Activated CD4-positive, alpha-beta T cell treated with anti-CD3 and anti-CD28 coated beads for 36 hours (primary cell): ENCODE measurements around the gene BTBD18. TPM values are rescaled to one million over a fixed set of nuclear protein-coding genes. Genes with fewer than 3 reads are reported as not detected.

Experiments used
- ATAC-seq: fragments of 200-7000 bp; cut with Tn5 transposase; one replicate; pipeline ENCODE4 v1.10.0; 2021; ENCODE audit warnings: mild to moderate bottlenecking, moderate library complexity
- CTCF ChIA-PET: fragments of 350-600 bp; sonication (Branson Sonifier 250); formaldehyde crosslinking; loops from one replicate; lab custom pipeline; 2021; ENCODE audit warnings: antibody characterized with exemption; lab: Charles Lee
- POLR2A ChIA-PET: fragments of 350-600 bp; sonication (Branson Sonifier 250); formaldehyde crosslinking; loops from one replicate; lab custom pipeline; 2021; ENCODE audit warnings: antibody characterized with exemption, inconsistent platforms; lab: Charles Lee
- DNase-seq: peaks from one replicate; pipeline ENCODE4 v3.0.0-alpha.2; 2020
- H3K27ac Mint-ChIP-seq: one replicate; pipeline ENCODE4 v1.8.0; 2021; ENCODE audit warnings: mixed read lengths
- H3K27me3 Mint-ChIP-seq: one replicate; pipeline ENCODE4 v1.8.0; 2021; ENCODE audit warnings: mixed read lengths
- H3K36me3 Mint-ChIP-seq: one replicate; pipeline ENCODE4 v1.8.0; 2021; ENCODE audit warnings: low read depth, mixed read lengths
- H3K4me1 Mint-ChIP-seq: one replicate; pipeline ENCODE4 v1.8.0; 2021; ENCODE audit warnings: mixed read lengths
- H3K4me3 Mint-ChIP-seq: one replicate; pipeline ENCODE4 v1.8.0; 2021; ENCODE audit warnings: mild to moderate bottlenecking, moderate library complexity, mixed read lengths
- H3K9me3 Mint-ChIP-seq: one replicate; pipeline ENCODE4 v1.8.0; 2021; ENCODE audit warnings: low read depth, mixed read lengths
- intact Hi-C, 2 experiments: fragments of 100-400 bp; cut with DNase I in 1 of 2; cut with micrococcal nuclease in 1 of 2; formaldehyde crosslinking; loops; one replicate each; pipeline versions ENCODE4 v1.14.2 to v1.15.1; 2022 to 2024; cut with DNase I, micrococcal nuclease
- total RNA-seq, 2 experiments: library from RNA; stranded (reverse); gene quantifications; one replicate each; pipeline ENCODE4 v1.2.3, GENCODE V29; 2021

The BTBD18 gene
- total RNA-seq, 2 experiments from 2014 or later = not detected

- Mint-ChIP-seq H3K36me3 (no peaks in the 10 kb centered on the region), H3K9me3 (no peaks in the 10 kb centered on the region), H3K4me3 (peak within 1 kb of the TSS; percentile 69), H3K4me1 (peaks cover 37% of the 10 kb centered on the region), H3K27ac (peak within 1 kb of the TSS; percentile 32), H3K27me3 (no peaks in the 10 kb centered on the region)
- DNase-seq = peak; percentile 30
- intact Hi-C loops = loop anchor here in 1 of 2 experiments (2.0 kb wide), 1 partner anchor 31 kb away; no protein-coding TSS in a partner anchor
- peak; percentile 59 for ATAC-seq
- ChIA-PET POLR2A (interaction anchor here (0.7 kb wide), 1 partner anchor 29 kb away, joined by 3 read pairs; no protein-coding TSS in a partner anchor), CTCF (interaction anchor here (0.6 to 4.5 kb wide), 7 partner anchors 9 to 816 kb away, joined by 3 to 40 read pairs (median 4); partner anchors contain the start of gene SELENOH)
These were observed 9.9 kb upstream of the BTBD18 start, which contains the start of gene CTNND1 for GRCh38 chr11:57761301-57762234. Gene CTNND1, plus strand, starts transcription at chr11:57761802. Its CDS starts 29,677 bp downstream, at chr11:57791479.

- Mint-ChIP-seq H3K36me3 (no peaks in the 10 kb centered on the region), H3K4me1 (peaks cover 28% of the 10 kb centered on the region), H3K27ac (no peak overlapping the region), H3K27me3 (no peaks in the 10 kb centered on the region), H3K4me3 (no peak overlapping the region), H3K9me3 (no peaks in the 10 kb centered on the region)
- ATAC-seq (no peak), DNase-seq (no peak)
- intact Hi-C loops = no loop called here
- ChIA-PET CTCF (interaction anchor here (1.3 kb wide), 1 partner anchor 42 kb away, joined by 10 read pairs; no protein-coding TSS in a partner anchor), POLR2A (no interaction called here)
These were observed 6.6 kb upstream of the BTBD18 start for GRCh38 chr11:57758174-57758573.

GRCh38 chr11:57752954-57753353 lies 1.3 kb upstream of the BTBD18 start:
- Mint-ChIP-seq H3K9me3 (no peaks in the 10 kb centered on the region), H3K27ac (no peak overlapping the region), H3K36me3 (peaks cover 4% of the 10 kb centered on the region), H3K4me3 (no peak overlapping the region), H3K4me1 (peaks cover 3% of the 10 kb centered on the region), H3K27me3 (no peaks in the 10 kb centered on the region)
- intact Hi-C loops = no loop called here
- ATAC-seq = no peak
- CTCF ChIA-PET = interaction anchor here (2.2 kb wide), 1 partner anchor 48 kb away, joined by 25 read pairs; no protein-coding TSS in a partner anchor
- DNase-seq = no peak
- POLR2A ChIA-PET = no interaction called here

GRCh38 chr11:57751176-57751575 lies 443 bp downstream of the BTBD18 start:
- peak overlapping the region; percentile 59 for H3K27ac Mint-ChIP-seq
- peaks cover 11% of the 10 kb centered on the region for H3K4me1 Mint-ChIP-seq
- peaks cover 9% of the 10 kb centered on the region for H3K36me3 Mint-ChIP-seq
- H3K4me3 Mint-ChIP-seq = no peak overlapping the region
- ChIA-PET POLR2A (interaction anchor here (0.6 to 0.7 kb wide), 2 partner anchors 44 to 983 kb away, joined by 3 to 4 read pairs; no protein-coding TSS in a partner anchor), CTCF (interaction anchor here (2.2 kb wide), 1 partner anchor 49 kb away, joined by 25 read pairs; no protein-coding TSS in a partner anchor)
- intact Hi-C loops = loop anchor here (1.0 to 2.0 kb wide), 2 partner anchors 49 to 50 kb away; no protein-coding TSS in a partner anchor
- no peak for DNase-seq
- ATAC-seq = no peak
- H3K9me3 Mint-ChIP-seq = no peaks in the 10 kb centered on the region
- H3K27me3 Mint-ChIP-seq = no peaks in the 10 kb centered on the region

GRCh38 chr11:57746920-57747319 lies 4.7 kb downstream of the BTBD18 start:
- H3K27ac Mint-ChIP-seq = peak overlapping the region; percentile 65
- no peak for DNase-seq
- H3K9me3 Mint-ChIP-seq = no peaks in the 10 kb centered on the region
- no peak overlapping the region for H3K4me3 Mint-ChIP-seq
- CTCF ChIA-PET = interaction anchor here (1.4 kb wide), 1 partner anchor 54 kb away, joined by 9 read pairs; no protein-coding TSS in a partner anchor
- POLR2A ChIA-PET = interaction anchor here (0.6 kb wide), 1 partner anchor 790 kb away, joined by 5 read pairs; no protein-coding TSS in a partner anchor
- H3K27me3 Mint-ChIP-seq = no peaks in the 10 kb centered on the region
- peaks cover 38% of the 10 kb centered on the region for H3K36me3 Mint-ChIP-seq
- intact Hi-C loops = loop anchor here in 1 of 2 experiments (10.0 kb wide), 1 partner anchor 778 kb away; no protein-coding TSS in a partner anchor
- peaks cover 33% of the 10 kb centered on the region for H3K4me1 Mint-ChIP-seq
- no peak for ATAC-seq

- H3K9me3 Mint-ChIP-seq = no peaks in the 10 kb centered on the region
- no peak for DNase-seq
- intact Hi-C loops = loop anchor here in 1 of 2 experiments (10.0 kb wide), 1 partner anchor 780 kb away; no protein-coding TSS in a partner anchor
- no peaks in the 10 kb centered on the region for H3K27me3 Mint-ChIP-seq
- ATAC-seq = no peak
- peaks cover 44% of the 10 kb centered on the region for H3K36me3 Mint-ChIP-seq
- H3K4me3 Mint-ChIP-seq = no peak overlapping the region
- peaks cover 34% of the 10 kb centered on the region for H3K4me1 Mint-ChIP-seq
- CTCF ChIA-PET = interaction anchor here (1.2 to 6.4 kb wide), 3 partner anchors 17 to 288 kb away, joined by 3 to 45 read pairs (median 3); partner anchors contain the start of gene CTNND1
- H3K27ac Mint-ChIP-seq = peak overlapping the region; percentile 62
- POLR2A ChIA-PET = interaction anchor here (0.6 kb wide), 1 partner anchor 9 kb away, joined by 3 read pairs; no protein-coding TSS in a partner anchor
These were observed 6.4 kb downstream of the BTBD18 start for GRCh38 chr11:57745206-57745605.

GRCh38 chr11:57744357-57744756 lies 7.3 kb downstream of the BTBD18 start:
- ATAC-seq (no peak), DNase-seq (no peak)
- H3K27ac Mint-ChIP-seq = peak overlapping the region; percentile 67
- peaks cover 46% of the 10 kb centered on the region for H3K36me3 Mint-ChIP-seq
- no peak overlapping the region for H3K4me3 Mint-ChIP-seq
- H3K27me3 Mint-ChIP-seq = no peaks in the 10 kb centered on the region
- peaks cover 37% of the 10 kb centered on the region for H3K4me1 Mint-ChIP-seq
- H3K9me3 Mint-ChIP-seq = no peaks in the 10 kb centered on the region
- intact Hi-C loops = loop anchor here in 1 of 2 experiments (5.0 to 10.0 kb wide), 2 partner anchors 407 to 780 kb away; partner anchors contain the start of genes P2RX3 and SSRP1
- ChIA-PET POLR2A (interaction anchor here (0.5 to 0.6 kb wide), 2 partner anchors 91 to 108 kb away, joined by 3 to 13 read pairs; no protein-coding TSS in a partner anchor), CTCF (interaction anchor here (0.6 to 6.4 kb wide), 4 partner anchors 33 to 917 kb away, joined by 3 to 45 read pairs (median 4); partner anchors contain the start of gene UBE2L6)

GRCh38 chr11:57742087-57742452 lies 9.5 kb downstream of the BTBD18 start:
- CTCF ChIA-PET = interaction anchor here (0.6 to 6.4 kb wide), 9 partner anchors 10 to 836 kb away, joined by 3 to 45 read pairs (median 4); partner anchors contain the start of gene UBE2L6
- ATAC-seq (no peak), DNase-seq (no peak)
- peaks cover 34% of the 10 kb centered on the region for H3K4me1 Mint-ChIP-seq
- intact Hi-C loops = loop anchor here in 1 of 2 experiments (5.0 to 10.0 kb wide), 2 partner anchors 405 to 783 kb away; partner anchors contain the start of genes P2RX3 and SSRP1
- no peaks in the 10 kb centered on the region for H3K27me3 Mint-ChIP-seq
- peaks cover 53% of the 10 kb centered on the region for H3K36me3 Mint-ChIP-seq
- H3K27ac Mint-ChIP-seq = peak overlapping the region; percentile 100
- no peaks in the 10 kb centered on the region for H3K9me3 Mint-ChIP-seq
- peak overlapping the region; percentile 98 for H3K4me3 Mint-ChIP-seq
- POLR2A ChIA-PET = interaction anchor here (1.0 to 2.5 kb wide), 4 partner anchors 31 to 317 kb away, joined by 3 to 16 read pairs (median 10); partner anchors contain the start of genes MED19 and TMX2

GRCh38 chr11:57741132-57742086 lies 10.2 kb downstream of the BTBD18 start, which contains the start of gene SELENOH:
Gene SELENOH, plus strand, starts transcription at chr11:57741491. Its CDS starts 105 bp downstream, at chr11:57741596.
- ATAC-seq = peak; percentile 94
- Mint-ChIP-seq H3K4me3 (peak within 1 kb of the TSS; percentile 98), H3K9me3 (no peaks in the 10 kb centered on the region), H3K27me3 (no peaks in the 10 kb centered on the region), H3K27ac (peak within 1 kb of the TSS; percentile 100), H3K36me3 (peaks cover 50% of the 10 kb centered on the region), H3K4me1 (peaks cover 28% of the 10 kb centered on the region)
- ChIA-PET CTCF (interaction anchor here (0.6 to 6.4 kb wide), 16 partner anchors 11 to 837 kb away, joined by 3 to 45 read pairs (median 4); partner anchors contain the start of genes CLP1 and UBE2L6), POLR2A (interaction anchor here (1.0 to 2.5 kb wide), 8 partner anchors 13 to 836 kb away, joined by 3 to 16 read pairs (median 4); partner anchors contain the start of genes MED19, TMX2 and UBE2L6)
- intact Hi-C loops = loop anchor here (1.0 to 10.0 kb wide), 18 partner anchors 19 to 1403 kb away; partner anchors contain the start of genes CLP1 (in 2 of the 2), MED19 (in 2 of the 2), SSRP1 (in 2 of the 2) and TMX2 (in 2 of the 2)
- DNase-seq = peak; percentile 98
